Stimulated activated CD4-positive, alpha-beta T cell treated with anti-CD3 and anti-CD28 coated beads, TNF-alpha, amount 100 ng/mL, for 4 hours (primary cell): ENCODE measurements around the gene LDLRAD3.
"Not testable (repeated sequence)": the region's sequence is repeated elsewhere in the genome, so short reads cannot be mapped to it uniquely, and the experiment has no call there.

Experiments used
- DNase-seq, 3 experiments: peaks; one replicate each; pipeline ENCODE4 v3.0.0-alpha.2; 2020; ENCODE audit warnings: low read depth in 3 of 3

LDLRAD3 gene

DNA sequence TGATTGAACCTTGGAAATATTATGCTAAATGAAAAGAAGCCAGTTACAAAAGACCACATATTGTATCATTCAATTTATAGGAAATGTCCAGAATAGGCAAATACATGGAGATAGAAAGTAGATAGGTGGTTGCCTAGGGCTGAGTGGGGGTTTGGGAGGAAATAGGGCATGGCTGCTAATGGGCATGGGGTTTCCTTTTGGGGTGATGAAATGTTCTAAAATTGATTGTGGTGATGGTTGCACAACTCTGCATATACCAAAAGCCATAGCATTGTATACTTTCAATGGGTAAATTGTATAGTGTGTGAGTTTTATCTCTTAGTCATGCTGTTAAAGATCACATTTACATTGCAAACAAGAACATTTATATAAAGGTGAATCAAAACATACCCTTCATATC lies 48.7 kb downstream of the LDLRAD3 start:
- no peak for DNase-seq

DNA sequence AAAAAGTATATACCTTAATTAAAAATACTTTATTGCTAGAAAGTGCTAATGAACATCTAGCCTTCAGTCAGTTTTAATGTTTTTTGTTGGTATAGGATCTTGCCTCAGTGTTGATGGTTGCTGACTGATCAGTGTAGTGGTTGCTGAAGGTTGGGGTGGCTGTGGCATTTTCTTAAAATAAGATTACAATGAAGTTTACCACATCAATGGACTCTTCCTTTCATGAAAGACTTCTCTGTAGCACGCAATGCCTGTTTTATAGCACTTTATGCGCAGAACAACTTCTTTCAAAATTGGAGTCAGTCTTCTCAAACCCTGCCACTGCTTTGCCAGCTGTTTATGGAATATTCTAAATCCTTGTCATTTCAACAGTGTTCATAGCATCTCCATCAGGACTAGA lies 50.6 kb downstream of the LDLRAD3 start:
- DNase-seq, result no peak

- no peak for DNase-seq
Measured at GRCh38 chr11:35995681-35996271, 51.9 kb downstream of the LDLRAD3 start.

DNA sequence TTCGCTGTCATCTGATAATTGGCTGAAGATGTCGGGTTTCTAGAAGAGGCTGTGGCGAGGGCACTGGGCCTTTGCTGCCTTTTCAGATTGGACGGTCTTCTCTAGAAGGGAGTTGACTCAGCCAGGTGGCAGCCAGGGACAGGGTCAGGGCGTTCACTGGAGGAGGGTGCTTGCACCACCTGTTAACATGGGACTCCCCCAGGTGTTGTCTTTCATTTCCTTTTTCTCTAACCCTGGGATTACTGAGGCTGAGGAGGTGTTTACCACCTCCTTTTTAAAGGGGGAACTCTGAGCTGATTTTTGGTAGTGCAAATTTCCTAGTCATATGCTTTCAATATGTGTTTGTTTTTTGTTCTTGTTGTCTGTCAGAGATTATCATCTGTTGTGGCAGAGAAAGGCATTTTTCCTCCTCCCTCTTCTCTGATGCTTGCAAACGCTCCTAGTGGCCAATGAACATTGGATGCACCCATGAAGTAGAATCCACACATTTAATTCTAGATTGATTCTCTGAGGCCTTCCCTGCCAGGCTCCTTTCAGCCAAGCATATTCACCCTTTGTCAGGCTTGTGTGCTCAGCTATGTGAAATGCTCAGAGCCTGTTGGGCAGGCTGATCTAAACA lies 54.1 kb downstream of the LDLRAD3 start:
- no peak for DNase-seq

- no peak for DNase-seq
Measured at GRCh38 chr11:35998634-35999033, 54.8 kb downstream of the LDLRAD3 start.

- no peak for DNase-seq
Measured at GRCh38 chr11:36000616-36001190, 56.8 kb downstream of the LDLRAD3 start.

GRCh38 chr11:36002196-36002595 lies 58.3 kb downstream of the LDLRAD3 start:
- DNase-seq, result no peak

DNA sequence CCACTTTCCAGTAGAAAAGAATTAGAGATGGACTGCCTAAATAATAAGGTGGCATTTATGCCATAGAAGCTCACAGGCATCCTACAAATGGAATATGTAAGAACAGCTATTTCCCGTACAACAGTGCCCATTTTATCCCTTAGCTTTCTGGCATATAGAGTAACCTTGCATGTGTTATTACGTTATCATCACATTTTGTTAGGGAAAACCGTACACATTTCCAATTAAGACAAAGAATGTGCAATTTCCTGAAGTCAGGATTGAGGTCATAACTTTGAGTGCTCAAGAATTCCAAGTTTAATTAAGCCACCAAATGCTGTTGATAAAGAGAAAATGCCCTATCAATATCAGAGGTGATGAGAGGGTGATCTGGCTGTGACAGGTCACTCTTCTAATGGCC lies 58.9 kb downstream of the LDLRAD3 start:
- no peak for DNase-seq

GRCh38 chr11:36006556-36006955 lies 62.7 kb downstream of the LDLRAD3 start:
- DNase-seq, result no peak

DNA sequence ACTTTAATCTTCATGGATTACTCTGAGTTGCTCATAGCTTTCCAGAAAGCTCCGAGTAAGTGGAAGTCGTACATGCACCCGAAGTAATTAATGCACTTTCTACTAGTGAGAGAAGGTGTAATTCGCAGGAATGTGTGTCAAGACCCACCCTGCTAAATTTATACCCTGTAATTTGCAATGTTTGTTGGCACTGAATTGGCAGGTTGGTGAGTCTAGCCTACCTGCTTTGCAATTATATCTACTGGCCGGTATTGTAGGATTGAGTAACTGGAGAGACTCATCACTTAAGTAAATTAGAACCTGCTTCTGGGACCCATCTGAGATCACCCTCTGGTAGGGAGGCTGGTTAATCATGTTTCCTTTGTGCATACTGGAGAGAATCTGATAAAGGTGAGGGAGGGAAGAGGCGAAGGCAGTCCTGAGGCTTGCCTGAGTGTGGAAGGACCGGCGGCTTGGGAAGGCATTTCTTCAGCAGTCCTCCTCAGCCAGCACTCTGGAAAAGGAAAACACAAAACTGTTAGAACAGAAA lies 63.3 kb downstream of the LDLRAD3 start:
- no peak for DNase-seq

DNA sequence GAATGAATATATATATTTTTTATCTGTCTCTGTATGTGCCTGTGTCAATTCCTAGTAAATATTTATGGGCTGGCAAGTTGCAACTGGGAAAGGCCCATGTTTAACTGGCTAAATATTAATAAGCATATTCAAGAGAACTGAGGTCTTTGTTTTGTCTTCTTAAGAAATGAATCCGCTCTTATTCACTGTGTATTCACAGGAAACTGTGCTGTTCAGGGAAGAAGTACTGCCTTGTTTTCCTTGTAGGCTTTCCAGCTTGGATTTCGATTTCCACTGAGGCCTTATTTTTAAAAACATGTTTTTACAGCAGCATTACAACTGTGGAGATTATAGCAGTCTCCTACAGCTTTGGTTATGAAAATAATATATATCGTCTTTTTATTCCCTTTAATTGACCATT lies 64.7 kb downstream of the LDLRAD3 start:
- no peak for DNase-seq

- DNase-seq, result no peak
Measured at GRCh38 chr11:36009473-36009872, 65.6 kb downstream of the LDLRAD3 start.

GRCh38 chr11:36010010-36010740 lies 66.3 kb downstream of the LDLRAD3 start:
- DNase-seq, result no peak

DNA sequence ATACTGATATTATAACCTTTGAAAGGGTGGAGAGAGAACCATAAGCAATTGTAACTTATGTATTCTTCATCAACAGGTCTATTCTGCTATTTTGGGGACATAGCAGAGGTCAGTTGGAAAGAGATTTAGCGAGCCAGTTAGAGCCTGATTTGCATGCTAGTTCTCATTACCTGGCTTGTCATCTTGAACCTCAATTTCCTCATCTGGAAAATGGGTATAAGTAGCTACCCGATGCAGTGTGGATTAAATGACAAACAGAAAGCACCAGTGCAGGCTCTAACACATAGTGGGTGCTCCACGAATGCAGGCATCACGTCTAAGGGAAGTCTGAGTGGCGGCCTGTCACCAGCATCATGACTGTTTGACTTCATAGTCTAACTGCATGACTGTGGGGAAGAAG lies 67.7 kb downstream of the LDLRAD3 start:
- no peak for DNase-seq

DNA sequence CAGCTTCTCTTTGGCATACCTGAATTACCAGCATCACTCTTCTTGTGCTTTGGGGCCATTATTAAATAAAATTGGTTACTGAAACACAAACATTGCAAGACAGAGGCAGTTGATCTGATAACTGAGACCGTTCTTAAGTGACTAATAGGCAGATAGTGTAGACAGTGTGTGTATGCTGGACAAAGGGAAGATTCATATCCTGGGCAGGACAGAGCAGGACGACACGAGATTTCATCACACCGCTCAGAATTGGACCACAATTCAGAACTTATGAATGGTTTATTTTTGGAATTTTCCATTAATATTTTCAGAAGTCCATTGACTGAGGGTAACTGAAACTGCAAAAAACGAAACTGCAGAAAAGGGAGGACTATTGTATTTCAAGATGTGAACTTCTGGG lies 68.6 kb downstream of the LDLRAD3 start:
- no peak for DNase-seq

GRCh38 chr11:36012979-36013378 lies 69.1 kb downstream of the LDLRAD3 start:
- DNase-seq, result no peak

GRCh38 chr11:36013446-36013845 lies 69.6 kb downstream of the LDLRAD3 start:
- not testable (repeated sequence) for DNase-seq

DNA sequence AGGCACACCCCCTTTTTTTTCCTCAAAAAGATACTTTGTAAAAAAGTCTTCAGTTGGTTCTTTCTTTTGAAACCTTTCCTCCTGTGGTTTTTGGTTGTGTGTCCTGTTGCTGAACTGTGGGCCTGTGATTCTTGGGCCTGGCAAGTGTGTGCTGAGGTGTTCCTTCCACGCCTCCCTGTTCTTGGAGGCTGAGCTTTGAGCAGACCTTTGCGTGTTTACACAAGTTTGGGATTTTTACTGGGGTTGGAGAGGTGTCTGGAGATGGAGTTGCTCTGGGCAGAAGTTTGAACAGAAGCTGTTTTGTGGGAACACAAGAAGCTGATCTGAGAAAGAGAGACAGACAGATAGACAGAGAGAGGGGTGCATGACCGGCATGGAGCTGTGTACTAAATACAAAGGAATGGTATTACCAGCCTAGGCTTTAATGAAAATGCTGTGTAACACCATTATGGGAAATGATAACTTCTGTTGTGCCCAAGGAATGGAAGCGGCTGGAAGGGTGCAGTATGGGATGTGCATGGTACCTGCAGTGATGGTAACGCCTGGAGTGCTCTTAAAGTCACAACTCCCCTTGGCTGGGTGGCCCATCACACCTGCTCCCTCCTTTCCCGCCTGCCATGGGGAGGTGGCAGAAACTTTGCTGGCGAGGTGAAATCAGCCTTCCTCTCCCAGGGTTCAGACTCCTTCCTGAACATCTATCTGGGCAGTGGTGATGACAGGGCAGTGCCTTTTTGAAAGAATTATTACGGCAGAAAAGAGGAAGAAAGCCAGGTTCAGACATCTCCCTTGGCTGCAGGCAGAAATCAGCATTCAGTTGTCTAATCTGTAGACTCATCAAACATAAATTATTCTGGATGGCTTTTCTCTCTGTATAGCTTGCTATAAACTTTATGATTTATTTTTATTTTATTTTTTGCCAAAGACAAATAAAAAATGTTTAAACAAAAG lies 70.4 kb downstream of the LDLRAD3 start:
- DNase-seq, result no peak

DNA sequence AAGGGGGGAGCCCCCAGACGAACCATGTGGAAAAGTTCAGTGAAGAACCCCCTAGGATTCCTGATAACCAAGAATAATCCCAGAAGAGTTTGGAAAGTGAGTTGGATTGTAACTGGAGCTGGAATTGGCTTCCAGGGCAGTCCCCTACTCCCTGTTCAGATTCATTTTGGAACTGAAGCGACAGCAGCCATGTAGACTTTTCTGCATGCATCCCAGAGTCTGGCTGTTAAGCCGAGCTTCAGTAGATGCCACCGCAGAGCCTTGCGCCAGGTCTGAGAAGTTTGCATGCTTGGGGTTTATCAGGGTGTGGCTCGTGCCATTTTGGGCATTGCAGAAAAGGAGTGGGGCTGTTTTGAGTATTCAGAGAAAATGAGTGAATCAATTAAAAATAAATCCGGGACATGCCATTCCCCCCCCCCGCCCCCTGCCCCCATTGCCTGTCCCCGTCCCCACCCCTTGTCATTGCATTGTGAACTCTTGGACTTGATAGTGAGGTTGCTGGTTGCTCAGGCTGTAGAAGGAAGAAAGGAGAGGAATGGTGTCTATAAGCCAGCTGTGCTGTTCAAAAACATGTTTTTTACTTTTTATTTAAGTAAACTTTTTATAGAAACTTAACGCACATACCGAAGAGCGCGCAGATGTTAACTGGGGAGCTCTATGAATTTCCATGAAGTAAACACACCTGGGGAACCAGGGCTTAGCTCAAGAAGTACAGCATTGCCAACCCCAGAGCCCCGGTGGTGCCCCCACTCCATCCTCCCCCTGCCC lies 71.2 kb downstream of the LDLRAD3 start:
- DNase-seq, result no peak

GRCh38 chr11:36015799-36016198 lies 71.9 kb downstream of the LDLRAD3 start:
- no peak for DNase-seq

GRCh38 chr11:36016263-36016662 lies 72.4 kb downstream of the LDLRAD3 start:
- no peak for DNase-seq
